ENCODE data around the gene RDH16.
"Not testable (repeated sequence)": the region's sequence is repeated elsewhere in the genome, so short reads cannot be mapped to it uniquely, and the experiment has no call there.

The RDH16 gene

DNA sequence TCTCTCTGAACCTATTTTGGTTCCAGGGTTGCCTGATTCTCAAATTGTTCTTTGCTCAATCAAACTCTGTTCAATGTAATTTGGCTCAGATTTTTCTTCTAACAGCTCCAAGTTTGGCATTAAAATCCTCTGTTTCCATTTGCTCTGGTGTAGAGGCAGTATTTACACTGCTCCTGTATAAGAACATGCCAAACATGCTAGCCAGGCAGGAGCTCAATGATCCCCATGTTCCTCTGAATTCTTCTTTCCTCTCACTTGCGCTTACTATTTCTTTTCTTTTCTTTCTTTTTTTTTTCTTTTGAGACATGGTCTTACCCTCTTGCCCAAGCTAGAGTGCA lies 40.4 kb downstream of the RDH16 start:
- no peak for DNase-seq (ENCODE audit: low read depth)

DNA sequence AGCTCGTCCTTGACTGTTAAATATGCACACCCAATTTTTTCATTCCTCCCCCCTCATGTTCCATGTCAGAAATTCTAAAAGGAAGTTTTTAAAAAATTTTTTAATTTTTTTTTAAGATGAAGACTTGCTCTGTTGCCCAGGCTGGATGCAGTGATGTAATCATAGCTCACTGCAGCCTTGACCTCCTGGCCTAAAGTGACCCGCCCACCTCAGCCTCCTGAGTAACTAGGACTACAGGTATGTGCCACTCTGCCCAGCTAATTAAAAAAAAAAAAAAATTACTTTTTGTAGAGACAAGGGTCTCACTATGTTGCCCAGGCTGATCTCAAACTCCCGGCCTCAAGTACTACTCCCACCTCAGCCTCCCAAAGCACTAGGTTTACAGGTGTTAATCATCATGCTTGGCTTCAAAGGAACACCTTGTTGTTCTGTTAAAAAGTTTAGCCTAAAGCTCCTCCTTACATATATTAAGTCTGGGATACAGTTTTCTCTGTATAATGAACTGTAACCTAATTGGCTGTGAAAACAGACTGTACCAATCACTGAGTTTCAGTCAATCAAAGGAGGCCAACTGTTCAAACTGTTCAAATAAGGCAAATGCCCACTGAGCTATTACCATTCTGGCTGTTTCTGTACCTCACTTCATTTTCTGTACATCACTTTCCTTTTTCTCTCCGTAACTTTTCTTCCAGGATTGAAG lies 41.0 kb downstream of the RDH16 start:
- no peak for DNase-seq (ENCODE audit: low read depth)

DNA sequence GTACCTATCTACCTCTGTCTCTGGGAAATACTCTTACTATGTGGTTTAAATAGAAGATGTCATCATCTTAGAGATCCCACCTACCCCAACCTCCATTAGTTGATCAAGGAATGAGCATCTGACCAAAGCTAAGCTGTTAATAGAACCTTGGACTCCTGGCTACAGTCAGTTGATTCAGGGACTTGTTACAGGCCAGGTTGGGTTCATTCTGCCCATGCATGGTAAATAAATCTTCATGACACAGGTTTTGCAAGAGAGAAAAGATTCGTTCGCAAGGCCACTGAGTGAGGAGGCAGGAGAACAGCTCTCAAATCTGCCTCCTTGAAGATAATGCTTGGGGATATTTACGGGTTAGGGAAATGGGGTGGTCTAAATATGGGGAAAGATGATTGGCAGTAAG lies 42.7 kb downstream of the RDH16 start:
- DNase-seq (ENCODE audit: low read depth), result no peak

DNA sequence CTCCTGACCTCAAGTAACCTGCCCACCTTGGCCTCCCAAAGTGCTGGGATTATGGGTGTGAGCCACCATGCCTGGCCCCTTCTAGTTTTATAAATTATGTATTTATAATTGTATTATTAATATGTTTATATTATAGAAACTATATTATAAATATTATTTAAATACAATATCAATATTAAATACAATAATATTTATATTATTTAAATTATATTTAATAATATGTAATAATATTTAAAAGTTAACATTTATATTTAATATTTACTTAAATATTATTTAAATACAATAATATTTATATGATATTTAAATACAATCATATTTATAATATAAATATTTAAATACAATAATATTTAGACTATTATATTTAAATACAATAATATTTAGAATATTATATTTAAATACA lies 43.2 kb downstream of the RDH16 start:
- no peak for DNase-seq (ENCODE audit: low read depth)

DNA sequence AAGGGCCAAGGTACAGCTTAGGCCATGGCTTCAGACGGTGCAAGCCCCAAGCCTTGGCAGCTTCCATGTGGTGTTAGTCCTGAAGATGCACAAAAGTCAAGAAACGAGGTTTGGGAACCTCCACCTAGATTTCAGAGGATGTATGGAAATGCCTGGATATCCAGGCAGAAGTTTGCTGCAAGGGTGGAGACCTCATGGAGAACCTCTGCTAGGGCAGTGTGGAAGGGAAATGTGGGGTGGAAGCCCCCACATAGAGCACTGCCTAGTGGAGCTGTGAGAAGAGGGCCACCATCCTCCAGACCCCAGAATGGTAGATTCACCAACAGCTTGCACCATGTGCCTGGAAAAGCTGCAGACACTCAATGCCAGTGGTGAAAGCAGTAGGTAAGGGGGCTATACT lies 48.0 kb downstream of the RDH16 start:
- DNase-seq (ENCODE audit: low read depth), result not testable (repeated sequence)

DNA sequence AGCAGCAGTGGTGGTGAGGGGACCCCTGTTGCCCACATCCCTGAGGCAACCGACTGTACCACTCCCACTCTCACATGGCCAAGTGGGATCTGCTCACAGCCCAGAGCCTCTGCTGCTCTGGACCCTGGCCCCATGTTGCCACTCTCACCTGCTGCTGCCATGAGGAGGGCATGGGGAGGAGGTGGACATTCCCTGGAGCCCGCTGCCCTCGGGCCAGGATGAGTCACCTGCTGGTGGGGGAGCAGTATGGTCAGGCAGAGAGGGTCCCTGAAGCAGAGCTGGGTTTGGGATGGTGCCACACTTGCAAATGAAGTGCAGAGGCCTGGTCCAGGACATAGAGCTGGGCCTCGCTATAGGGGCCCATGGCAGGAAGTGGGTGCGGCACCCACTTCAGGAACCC lies 49.3 kb downstream of the RDH16 start:
- no peak for DNase-seq (ENCODE audit: low read depth)

DNA sequence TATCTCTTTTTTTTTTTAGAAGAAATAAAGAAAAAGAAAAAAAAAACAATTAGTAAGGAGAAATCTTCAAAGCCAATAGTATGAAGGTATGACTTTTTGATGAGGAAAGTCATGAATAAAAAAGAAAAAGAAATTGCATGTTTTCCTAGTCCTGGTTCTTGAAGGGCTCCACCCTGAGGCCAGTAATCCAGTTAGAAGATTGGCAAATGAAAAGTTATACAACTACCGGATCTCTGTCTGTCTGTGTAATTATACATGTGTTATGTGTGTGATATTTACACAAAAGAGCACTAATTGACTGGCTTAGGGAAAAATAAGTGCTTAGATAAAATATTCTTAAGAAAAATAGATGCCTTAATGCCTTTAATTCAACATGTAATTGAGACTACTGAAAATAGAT lies 51.6 kb downstream of the RDH16 start:
- DNase-seq (ENCODE audit: low read depth), result no peak

DNA sequence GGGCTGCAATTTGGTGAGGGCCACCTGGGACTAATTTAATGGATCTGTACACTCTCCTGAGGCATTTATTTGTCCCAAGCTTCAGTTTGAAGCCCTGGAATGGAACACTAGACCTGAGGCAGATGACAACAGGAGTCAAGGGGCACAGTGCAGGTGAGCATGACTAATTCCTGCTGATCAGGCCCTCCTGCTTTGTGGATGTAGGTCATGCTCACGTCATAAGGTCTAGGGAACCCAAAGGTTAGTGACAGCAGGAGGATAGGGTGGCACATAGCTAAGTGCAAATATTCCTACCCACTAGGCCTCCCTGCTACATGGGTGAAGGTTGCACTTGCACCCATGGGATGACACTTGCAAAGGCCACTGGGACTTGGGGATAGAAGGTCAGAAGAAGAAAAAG lies 54.0 kb downstream of the RDH16 start:
- DNase-seq (ENCODE audit: low read depth), result no peak

All from non-pigmented ciliary epithelial cell (primary cell).